CD4-positive, CD25-positive, alpha-beta regulatory T cell (primary cell): Measurements from ENCODE around the gene CRYAB. TPM values are rescaled to one million over a fixed set of nuclear protein-coding genes. Genes with fewer than 3 reads are reported as not detected.

Experiments
- ATAC-seq, 2 donors: fragments of 150-1000 bp; cut with Tn5 transposase; one replicate each; pipeline ENCODE4 v1.10.0; 2021; ENCODE audit warnings: low read depth in 2 of 2, moderate number of reproducible peaks in 2 of 2, moderate library complexity in 1 of 2
- DNase-seq, 3 donors: peaks; one replicate each; pipeline versions ENCODE4 v3.0.0 to v3.0.0-alpha.2; 2012 to 2022; ENCODE audit warnings: mixed read lengths in 1 of 3
- H3K27ac ChIP-seq: one replicate; pipeline ENCODE4 v1.7.0; 2013; ENCODE audit warnings: mild to moderate bottlenecking, low read length; ENCODE audit not compliant: insufficient read depth, poor library complexity, severe bottlenecking
- H3K27me3 ChIP-seq: one replicate; pipeline ENCODE4 v1.7.0; 2013; ENCODE audit warnings: low read length; ENCODE audit not compliant: control insufficient read depth, insufficient read depth
- H3K36me3 ChIP-seq: one replicate; pipeline ENCODE4 v1.7.0; 2013; ENCODE audit warnings: mild to moderate bottlenecking, low read length, moderate library complexity; ENCODE audit not compliant: control insufficient read depth, insufficient read depth
- H3K4me1 ChIP-seq: 2 replicates; pipeline ENCODE4 v1.7.0; 2013; ENCODE audit warnings: mild to moderate bottlenecking, low read length; ENCODE audit not compliant: insufficient read depth, control insufficient read depth, poor library complexity, severe bottlenecking
- H3K4me3 ChIP-seq: one replicate; pipeline ENCODE4 v1.7.0; 2013; ENCODE audit warnings: low read depth, mild to moderate bottlenecking, low read length, moderate library complexity
- H3K9me3 ChIP-seq, 2 experiments: 1 replicate in 1 of 2; 2 replicates in 1 of 2; pipeline ENCODE4 v1.7.0; 2013; ENCODE audit warnings: low read length in 2 of 2, mild to moderate bottlenecking in 1 of 2, moderate library complexity in 1 of 2; ENCODE audit not compliant: control insufficient read depth in 2 of 2
- H3K27ac Mint-ChIP-seq, 3 donors: one replicate each; pipeline ENCODE4 v1.8.0; 2020 to 2022; ENCODE audit warnings: mild to moderate bottlenecking in 3 of 3, mixed read lengths in 3 of 3, moderate library complexity in 2 of 3
- H3K27me3 Mint-ChIP-seq: one replicate; pipeline ENCODE4 v1.8.0; 2022; ENCODE audit warnings: mild to moderate bottlenecking, mixed read lengths
- H3K36me3 Mint-ChIP-seq: one replicate; pipeline ENCODE4 v1.8.0; 2020; ENCODE audit warnings: mixed read lengths
- H3K4me1 Mint-ChIP-seq, 4 donors: one replicate each; pipeline ENCODE4 v1.8.0; 2020 to 2022; ENCODE audit warnings: mixed read lengths in 4 of 4, mild to moderate bottlenecking in 1 of 4
- H3K4me3 Mint-ChIP-seq, 4 donors: one replicate each; pipeline ENCODE4 v1.8.0; 2020 to 2022; ENCODE audit warnings: mild to moderate bottlenecking in 4 of 4, mixed read lengths in 4 of 4, moderate library complexity in 3 of 4
- H3K9me3 Mint-ChIP-seq, 7 donors: one replicate each; pipeline ENCODE4 v1.8.0; 2020 to 2022; ENCODE audit warnings: mixed read lengths in 7 of 7, mild to moderate bottlenecking in 3 of 7, moderate library complexity in 2 of 7
- polyA plus RNA-seq, 4 donors: library from polyadenylated mRNA; unstranded; fragments of 300-500 nt; fragmentation: Illumina TruSeq; gene quantifications; one replicate each; pipeline ENCODE4 v1.2.3, GENCODE V29; 2021
- total RNA-seq: library from RNA; stranded (reverse); gene quantifications from one replicate; pipeline ENCODE4 v1.2.3, GENCODE V29; 2022

CRYAB gene
- total RNA-seq (not detected), polyA plus RNA-seq (not detected)

- no peak within 1 kb of the TSS for H3K27ac ChIP-seq
- no peaks in the 10 kb centered on the region for H3K36me3 ChIP-seq
- H3K27me3 Mint-ChIP-seq: peaks cover 67% of the 10 kb centered on the region
- no peaks in the 10 kb centered on the region for H3K9me3 Mint-ChIP-seq
- no peak within 1 kb of the TSS for H3K4me3 Mint-ChIP-seq
- DNase-seq: no peak
- no peak within 1 kb of the TSS for H3K4me3 ChIP-seq
- no peak within 1 kb of the TSS for H3K27ac Mint-ChIP-seq
- peaks cover 23% of the 10 kb centered on the region for H3K27me3 ChIP-seq
- no peaks in the 10 kb centered on the region for H3K9me3 ChIP-seq
- no peak for ATAC-seq
- no peaks in the 10 kb centered on the region for H3K36me3 Mint-ChIP-seq
- H3K4me1 Mint-ChIP-seq: no peaks in the 10 kb centered on the region
- H3K4me1 ChIP-seq: no peaks in the 10 kb centered on the region
These were observed at the start of gene CRYAB for GRCh38 chr11:111911563-111912401. Gene CRYAB (minus strand): TSS chr11:111911770. CDS start chr11:111911724, 46 bp downstream.

GRCh38 chr11:111960916-111961315 is 49.3 kb upstream of the CRYAB start:
- Mint-ChIP-seq H3K9me3 (no peaks in the 10 kb centered on the region), H3K36me3 (peaks cover 3% of the 10 kb centered on the region), H3K4me1 (peaks cover 0 to 2% (median 0%) of the 10 kb centered on the region in 4 donors), H3K4me3 (no peak overlapping the region), H3K27ac (no peak overlapping the region), H3K27me3 (no peaks in the 10 kb centered on the region)
- no peak for DNase-seq
- Histone ChIP-seq H3K36me3 (no peaks in the 10 kb centered on the region), H3K4me3 (no peak overlapping the region), H3K27ac (no peak overlapping the region), H3K9me3 (no peaks in the 10 kb centered on the region), H3K4me1 (no peaks in the 10 kb centered on the region), H3K27me3 (no peaks in the 10 kb centered on the region)
- ATAC-seq: no peak

GRCh38 chr11:111957663-111958444 is 46.3 kb upstream of the CRYAB start:
- Mint-ChIP-seq H3K36me3 (peaks cover 3% of the 10 kb centered on the region), H3K4me3 (no peak overlapping the region), H3K27me3 (no peaks in the 10 kb centered on the region), H3K9me3 (no peaks in the 10 kb centered on the region), H3K4me1 (peaks cover 0 to 2% (median 0%) of the 10 kb centered on the region in 4 donors), H3K27ac (no peak overlapping the region)
- Histone ChIP-seq H3K9me3 (no peaks in the 10 kb centered on the region), H3K27ac (no peak overlapping the region), H3K36me3 (no peaks in the 10 kb centered on the region), H3K4me1 (no peaks in the 10 kb centered on the region), H3K27me3 (no peaks in the 10 kb centered on the region), H3K4me3 (no peak overlapping the region)
- DNase-seq (no peak), ATAC-seq (no peak)

- no peak overlapping the region for H3K27ac Mint-ChIP-seq
- Histone ChIP-seq H3K36me3 (no peaks in the 10 kb centered on the region), H3K27me3 (no peaks in the 10 kb centered on the region), H3K4me1 (no peaks in the 10 kb centered on the region), H3K9me3 (no peaks in the 10 kb centered on the region), H3K27ac (no peak overlapping the region), H3K4me3 (no peak overlapping the region)
- no peaks in the 10 kb centered on the region for H3K27me3 Mint-ChIP-seq
- no peak overlapping the region for H3K4me3 Mint-ChIP-seq
- ATAC-seq: no peak
- peaks cover 0 to 3% (median 0%) of the 10 kb centered on the region in 7 donors for H3K9me3 Mint-ChIP-seq
- H3K36me3 Mint-ChIP-seq: no peaks in the 10 kb centered on the region
- peaks cover 0 to 2% (median 0%) of the 10 kb centered on the region in 4 donors for H3K4me1 Mint-ChIP-seq
- no peak for DNase-seq
These were observed 42.6 kb upstream of the CRYAB start for GRCh38 chr11:111954154-111954553.

- Histone ChIP-seq H3K27me3 (no peaks in the 10 kb centered on the region), H3K27ac (no peak overlapping the region), H3K9me3 (no peaks in the 10 kb centered on the region), H3K36me3 (no peaks in the 10 kb centered on the region), H3K4me1 (no peaks in the 10 kb centered on the region), H3K4me3 (no peak overlapping the region)
- DNase-seq (no peak), ATAC-seq (no peak)
- H3K4me1 Mint-ChIP-seq: peaks cover 0 to 2% (median 0%) of the 10 kb centered on the region in 4 donors
- H3K9me3 Mint-ChIP-seq: peaks cover 0 to 3% (median 0%) of the 10 kb centered on the region in 7 donors
- H3K4me3 Mint-ChIP-seq: no peak overlapping the region
- no peaks in the 10 kb centered on the region for H3K27me3 Mint-ChIP-seq
- H3K36me3 Mint-ChIP-seq: no peaks in the 10 kb centered on the region
- no peak overlapping the region for H3K27ac Mint-ChIP-seq
These were observed 40.0 kb upstream of the CRYAB start for GRCh38 chr11:111951565-111951964.

GRCh38 chr11:111949519-111950426 is 38.2 kb upstream of the CRYAB start:
- Histone ChIP-seq H3K4me3 (no peak overlapping the region), H3K27ac (no peak overlapping the region), H3K27me3 (no peaks in the 10 kb centered on the region), H3K36me3 (no peaks in the 10 kb centered on the region), H3K9me3 (no peaks in the 10 kb centered on the region), H3K4me1 (no peaks in the 10 kb centered on the region)
- Mint-ChIP-seq H3K4me3 (no peak overlapping the region), H3K36me3 (no peaks in the 10 kb centered on the region), H3K27ac (no peak overlapping the region), H3K4me1 (peaks cover 0 to 2% (median under 1%) of the 10 kb centered on the region in 4 donors), H3K9me3 (peaks cover 0 to 3% (median 0%) of the 10 kb centered on the region in 7 donors), H3K27me3 (no peaks in the 10 kb centered on the region)
- no peak for ATAC-seq
- no peak for DNase-seq

- no peaks in the 10 kb centered on the region for H3K9me3 ChIP-seq
- peaks cover 4 to 6% (median 5%) of the 10 kb centered on the region in 4 donors for H3K4me1 Mint-ChIP-seq
- ATAC-seq (no peak), DNase-seq (no peak)
- H3K36me3 Mint-ChIP-seq: no peaks in the 10 kb centered on the region
- H3K4me3 ChIP-seq: no peak overlapping the region
- H3K4me1 ChIP-seq: no peaks in the 10 kb centered on the region
- no peaks in the 10 kb centered on the region for H3K27me3 ChIP-seq
- no peak overlapping the region for H3K27ac Mint-ChIP-seq
- H3K36me3 ChIP-seq: no peaks in the 10 kb centered on the region
- peaks cover 0 to 3% (median 0%) of the 10 kb centered on the region in 7 donors for H3K9me3 Mint-ChIP-seq
- H3K27me3 Mint-ChIP-seq: no peaks in the 10 kb centered on the region
- H3K27ac ChIP-seq: no peak overlapping the region
- H3K4me3 Mint-ChIP-seq: no peak overlapping the region
These were observed 35.6 kb upstream of the CRYAB start for GRCh38 chr11:111947143-111947542.
